Measurements from ENCODE around the gene MCTP1. TPM values are rescaled to one million over a fixed set of nuclear protein-coding genes. Genes with fewer than 3 reads are reported as not detected.

The MCTP1 gene
- total and polyA plus RNA-seq, 2 donors from 2014 or later, result 1.4 to 19.3 TPM

- no peak overlapping the region for H3K9ac ChIP-seq (ENCODE audit: low read length in 3 of 3)
- H3K9me3 ChIP-seq (ENCODE audit: control insufficient read depth in 2 of 3, insufficient read depth in 1 of 3, low read length in 3 of 3), result no peaks in the 10 kb centered on the region
- H3K27ac ChIP-seq (ENCODE audit: low read depth in 2 of 2, low read length in 2 of 2), result no peak overlapping the region
- H3K27me3 ChIP-seq (ENCODE audit: control insufficient read depth, insufficient read depth, low read length), result no peaks in the 10 kb centered on the region
- DNase-seq (no peak), FAIRE-seq (no peak)
- H3K36me3 ChIP-seq (ENCODE audit: control insufficient read depth in 2 of 3, insufficient read depth in 3 of 3, low read length in 3 of 3), result no peaks in the 10 kb centered on the region
- no peak overlapping the region for H3K4me3 ChIP-seq (ENCODE audit: low read length in 3 of 3)
- no peak for TF ChIP-seq CTCF (IDR thresholded peaks at IDR 0.05; ENCODE audit: borderline replicate concordance, extremely low read depth, insufficient read depth)
- intact Hi-C loops (cut with DNase I), result no loop called here
- no peaks in the 10 kb centered on the region for H3K4me1 ChIP-seq (ENCODE audit: control insufficient read depth in 2 of 3, insufficient read depth in 2 of 3, low read depth in 1 of 3, low read length in 3 of 3)
Measured at GRCh38 chr5:95083606-95084005, 201.3 kb downstream of the MCTP1 start.

GRCh38 chr5:95081982-95082381, 202.9 kb downstream of the MCTP1 start:
- H3K4me1 ChIP-seq (ENCODE audit: control insufficient read depth in 2 of 3, insufficient read depth in 2 of 3, low read depth in 1 of 3, low read length in 3 of 3), result no peaks in the 10 kb centered on the region
- no peaks in the 10 kb centered on the region for H3K27me3 ChIP-seq (ENCODE audit: control insufficient read depth, insufficient read depth, low read length)
- intact Hi-C loops (cut with DNase I), result no loop called here
- H3K27ac ChIP-seq (ENCODE audit: low read depth in 2 of 2, low read length in 2 of 2), result no peak overlapping the region
- H3K9me3 ChIP-seq (ENCODE audit: control insufficient read depth in 2 of 3, insufficient read depth in 1 of 3, low read length in 3 of 3), result no peaks in the 10 kb centered on the region
- DNase-seq, result no peak
- FAIRE-seq, result no peak
- no peak overlapping the region for H3K9ac ChIP-seq (ENCODE audit: low read length in 3 of 3)
- H3K4me3 ChIP-seq (ENCODE audit: low read length in 3 of 3), result no peak overlapping the region
- TF ChIP-seq CTCF (IDR thresholded peaks at IDR 0.05; ENCODE audit: borderline replicate concordance, extremely low read depth, insufficient read depth), result no peak
- H3K36me3 ChIP-seq (ENCODE audit: control insufficient read depth in 2 of 3, insufficient read depth in 3 of 3, low read length in 3 of 3), result no peaks in the 10 kb centered on the region

- Histone ChIP-seq H3K4me3 (ENCODE audit: low read length in 3 of 3) (peak overlapping the region; percentile 20 to 28 (median 22)), H3K9ac (ENCODE audit: low read length in 3 of 3) (no peak overlapping the region), H3K27me3 (ENCODE audit: control insufficient read depth, insufficient read depth, low read length) (no peaks in the 10 kb centered on the region), H3K4me1 (ENCODE audit: control insufficient read depth in 2 of 3, insufficient read depth in 2 of 3, low read depth in 1 of 3, low read length in 3 of 3) (no peaks in the 10 kb centered on the region), H3K9me3 (ENCODE audit: control insufficient read depth in 2 of 3, insufficient read depth in 1 of 3, low read length in 3 of 3) (no peaks in the 10 kb centered on the region), H3K27ac (ENCODE audit: low read depth in 2 of 2, low read length in 2 of 2) (no peak overlapping the region), H3K36me3 (ENCODE audit: control insufficient read depth in 2 of 3, insufficient read depth in 3 of 3, low read length in 3 of 3) (no peaks in the 10 kb centered on the region)
- TF ChIP-seq CTCF (IDR thresholded peaks at IDR 0.05; ENCODE audit: borderline replicate concordance, extremely low read depth, insufficient read depth), result no peak
- intact Hi-C loops (cut with DNase I), result no loop called here
- DNase-seq (peak in 1 of 5 donors; percentile 15), FAIRE-seq (no peak)
Measured at GRCh38 chr5:95081500-95081960, 203.4 kb downstream of the MCTP1 start.

DNA sequence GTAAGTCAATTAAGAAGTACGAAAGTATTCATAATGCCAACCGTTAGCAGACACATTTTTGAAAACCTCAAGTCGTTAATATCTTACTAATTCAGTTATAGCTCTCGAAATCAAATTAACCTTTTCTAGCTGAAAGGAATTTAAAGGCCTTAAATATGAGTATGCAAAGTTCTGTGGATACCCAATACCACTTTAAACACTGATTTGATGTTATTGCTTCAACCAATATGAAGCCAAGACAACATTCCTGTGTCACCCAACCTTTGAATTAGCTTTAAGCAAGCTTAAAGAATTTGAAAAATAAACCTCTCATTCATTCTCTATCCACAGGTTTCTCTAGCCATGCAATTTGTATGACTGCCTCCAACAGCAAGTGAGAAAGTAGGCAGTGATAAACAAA, 204.5 kb downstream of the MCTP1 start:
- Histone ChIP-seq H3K9me3 (ENCODE audit: control insufficient read depth in 2 of 3, insufficient read depth in 1 of 3, low read length in 3 of 3) (no peaks in the 10 kb centered on the region), H3K4me1 (ENCODE audit: control insufficient read depth in 2 of 3, insufficient read depth in 2 of 3, low read depth in 1 of 3, low read length in 3 of 3) (no peaks in the 10 kb centered on the region), H3K9ac (ENCODE audit: low read length in 3 of 3) (no peak overlapping the region), H3K36me3 (ENCODE audit: control insufficient read depth in 2 of 3, insufficient read depth in 3 of 3, low read length in 3 of 3) (no peaks in the 10 kb centered on the region), H3K27me3 (ENCODE audit: control insufficient read depth, insufficient read depth, low read length) (no peaks in the 10 kb centered on the region), H3K4me3 (ENCODE audit: low read length in 3 of 3) (no peak overlapping the region), H3K27ac (ENCODE audit: low read depth in 2 of 2, low read length in 2 of 2) (no peak overlapping the region)
- TF ChIP-seq CTCF (IDR thresholded peaks at IDR 0.05; ENCODE audit: borderline replicate concordance, extremely low read depth, insufficient read depth), result no peak
- no peak for FAIRE-seq
- intact Hi-C loops (cut with DNase I), result no loop called here
- no peak for DNase-seq

Measured in kidney (tissue), 14 donors.